ENCODE measurements around the gene SETD1A.

- TF ChIP-seq CTCF (optimal IDR thresholded peaks at IDR 0.05 in 1 of 3, IDR thresholded peaks at IDR 0.05 in 1 of 3, conservative IDR thresholded peaks at IDR 0.05 in 1 of 3; ENCODE audit: extremely low read depth in 1 of 3, insufficient read depth in 2 of 3, low read length in 3 of 3) = no peak
- TF ChIP-seq EZH2 (IDR thresholded peaks at IDR 0.05; ENCODE audit: low read length) = no peak
Measured at GRCh38 chr16:30930160-30930571, 27.4 kb upstream of the SETD1A start.

All from keratinocyte (primary cell).